Measurements from ENCODE around the gene ENTREP3. TPM values are rescaled to one million over a fixed set of nuclear protein-coding genes. Genes with fewer than 3 reads are reported as not detected.
A peak's percentile ranks its signal among the peaks of the same experiment; 100 is the strongest.
"Not testable (repeated sequence)": the region's sequence is repeated elsewhere in the genome, so short reads cannot be mapped to it uniquely, and the experiment has no call there.

The ENTREP3 gene
- total RNA-seq, 1 donor from 2014 or later: 14.8 TPM

GRCh38 chr1:155241841-155242264 lies 13.4 kb downstream of the ENTREP3 start:
- CTCF ChIA-PET: interaction anchor here (0.6 to 3.2 kb wide), 3 partner anchors 9 to 74 kb away, joined by 3 to 16 read pairs (median 3); partner anchors contain the start of gene FDPS
- TF ChIP-seq CTCF (IDR thresholded peaks at IDR 0.05): no peak
- DNase-seq (no peak), ATAC-seq (ENCODE audit: low read depth) (no peak)
- Mint-ChIP-seq H3K27me3 (peaks cover 2% of the 10 kb centered on the region), H3K4me1 (peaks cover 42% of the 10 kb centered on the region), H3K27ac (no peak overlapping the region), H3K36me3 (ENCODE audit: low read depth) (peaks cover 26% of the 10 kb centered on the region), H3K9me3 (no peaks in the 10 kb centered on the region), H3K4me3 (peak overlapping the region; percentile 11)
- intact Hi-C loops (cut with micrococcal nuclease): loop anchor here (5.0 kb wide), 1 partner anchor 35 kb away; the partner anchor contains the start of gene HCN3
- POLR2A ChIA-PET: interaction anchor here (0.5 to 1.8 kb wide), 5 partner anchors 9 to 284 kb away, joined by 3 to 10 read pairs (median 4); no protein-coding TSS in a partner anchor

DNA sequence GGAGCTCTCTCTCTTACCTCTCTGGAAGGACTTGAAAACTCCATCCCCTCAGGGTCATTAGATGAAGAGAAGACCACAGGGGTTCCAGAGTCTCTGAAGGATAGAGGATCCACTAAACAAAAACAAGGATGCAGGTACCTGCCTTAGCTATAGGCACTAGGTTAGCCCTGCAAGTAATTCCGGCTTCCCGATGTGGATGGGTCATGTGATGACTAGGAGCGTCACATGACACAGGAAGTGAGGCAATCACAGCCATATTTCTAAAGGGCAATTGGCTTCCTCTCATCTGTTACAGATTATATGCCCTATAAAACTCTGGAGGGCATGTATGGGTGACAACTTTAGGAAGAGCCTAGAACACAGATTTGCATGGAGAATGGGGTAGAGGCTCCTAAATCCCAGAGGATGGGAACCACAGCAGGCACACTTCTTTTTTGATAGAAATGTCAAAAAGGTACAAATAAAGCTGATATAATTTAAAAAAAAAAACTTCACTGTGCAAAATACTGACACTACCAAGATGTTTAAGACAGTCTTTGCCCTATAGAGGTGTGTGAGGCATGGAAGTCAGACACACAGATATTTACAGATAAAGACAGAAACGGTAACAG lies 14.1 kb downstream of the ENTREP3 start:
- Mint-ChIP-seq H3K27me3 (peaks cover 2% of the 10 kb centered on the region), H3K27ac (peak overlapping the region; percentile 81), H3K36me3 (ENCODE audit: low read depth) (peaks cover 33% of the 10 kb centered on the region), H3K9me3 (no peaks in the 10 kb centered on the region), H3K4me1 (peaks cover 42% of the 10 kb centered on the region), H3K4me3 (peak overlapping the region; percentile 87)
- CTCF ChIA-PET: interaction anchor here (1.1 to 3.2 kb wide), 3 partner anchors 9 to 74 kb away, joined by 3 to 16 read pairs (median 4); no protein-coding TSS in a partner anchor
- POLR2A ChIA-PET: interaction anchor here (0.5 to 1.8 kb wide), 5 partner anchors 10 to 221 kb away, joined by 3 to 10 read pairs (median 4); no protein-coding TSS in a partner anchor
- ATAC-seq (ENCODE audit: low read depth) (peak; percentile 11), DNase-seq (no peak)
- intact Hi-C loops (cut with micrococcal nuclease): loop anchor here (5.0 kb wide), 1 partner anchor 36 kb away; the partner anchor contains the start of gene HCN3
- TF ChIP-seq CTCF (IDR thresholded peaks at IDR 0.05): no peak

DNA sequence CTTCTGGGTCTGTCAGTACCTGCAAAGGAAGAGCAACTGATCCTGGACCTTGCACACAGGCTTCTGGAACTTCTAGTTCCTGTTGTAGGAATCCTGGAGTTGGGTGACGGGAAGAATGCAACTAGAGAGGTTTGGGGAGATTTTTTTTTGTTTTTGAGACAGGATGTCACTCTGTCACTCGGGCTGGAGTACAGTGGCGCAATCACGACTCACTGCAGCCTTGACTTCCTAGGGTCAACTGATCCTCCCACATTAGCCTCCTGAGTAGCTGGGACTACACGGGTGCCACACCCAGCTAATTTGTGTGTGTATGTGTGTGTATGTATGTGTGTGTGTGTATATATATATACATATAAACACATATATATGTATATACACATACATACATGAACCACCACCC lies 18.8 kb downstream of the ENTREP3 start:
- Mint-ChIP-seq H3K27me3 (no peaks in the 10 kb centered on the region), H3K4me1 (peaks cover 20% of the 10 kb centered on the region), H3K4me3 (no peak overlapping the region), H3K36me3 (ENCODE audit: low read depth) (peaks cover 38% of the 10 kb centered on the region), H3K27ac (no peak overlapping the region), H3K9me3 (no peaks in the 10 kb centered on the region)
- no peak for TF ChIP-seq CTCF (IDR thresholded peaks at IDR 0.05)
- ATAC-seq (ENCODE audit: low read depth) (no peak), DNase-seq (no peak)
- intact Hi-C loops (cut with micrococcal nuclease): no loop called here
- CTCF ChIA-PET: no interaction called here
- POLR2A ChIA-PET: no interaction called here

DNA sequence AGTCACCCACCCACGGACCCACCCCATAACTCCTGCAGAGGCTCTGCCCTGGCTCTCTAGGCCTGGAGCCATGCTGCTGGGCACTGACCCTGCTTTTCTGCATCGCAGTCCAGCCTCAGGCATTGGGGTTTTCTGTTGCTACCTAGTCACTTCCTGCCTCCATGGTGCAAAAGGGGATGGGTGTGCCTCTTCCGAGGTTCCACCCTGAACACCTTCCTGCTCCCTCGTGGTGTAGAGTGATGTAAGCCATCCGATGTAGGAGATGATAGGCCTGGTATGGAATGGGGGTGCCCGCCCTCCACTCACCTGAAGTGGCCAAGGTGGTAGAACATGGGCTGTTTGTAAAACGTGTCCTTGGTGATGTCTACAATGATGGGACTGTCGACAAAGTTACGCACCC lies 19.9 kb downstream of the ENTREP3 start:
- H3K36me3 Mint-ChIP-seq (ENCODE audit: low read depth): peaks cover 34% of the 10 kb centered on the region
- H3K4me3 Mint-ChIP-seq; H3K27me3 Mint-ChIP-seq; POLR2A ChIA-PET; H3K27ac Mint-ChIP-seq; CTCF ChIA-PET; H3K9me3 Mint-ChIP-seq; ATAC-seq (ENCODE audit: low read depth); H3K4me1 Mint-ChIP-seq; DNase-seq; intact Hi-C loops (cut with micrococcal nuclease): not testable (repeated sequence)

DNA sequence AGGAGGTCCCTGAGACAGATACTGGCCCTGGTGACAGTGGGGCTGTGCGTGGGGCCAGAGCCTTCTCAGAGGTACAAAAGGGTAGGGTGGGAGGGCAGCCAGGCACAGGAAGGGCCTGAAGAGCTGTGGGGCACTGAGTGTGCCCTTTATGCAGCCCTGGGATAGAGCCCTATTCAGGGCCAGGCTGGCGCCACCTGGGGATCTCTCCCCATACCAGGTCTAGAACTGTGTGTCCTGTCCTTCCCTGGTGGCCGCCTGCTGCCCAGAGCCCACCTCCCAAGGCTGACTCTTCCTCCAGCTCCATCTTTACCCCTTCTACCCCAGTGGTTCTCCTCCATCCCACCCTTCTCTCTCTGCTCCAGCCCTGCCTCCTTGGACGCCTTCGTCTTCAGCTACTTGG lies 21.8 kb downstream of the ENTREP3 start:
- CTCF ChIA-PET; intact Hi-C loops (cut with micrococcal nuclease); H3K4me3 Mint-ChIP-seq; H3K27ac Mint-ChIP-seq; H3K9me3 Mint-ChIP-seq; H3K4me1 Mint-ChIP-seq; POLR2A ChIA-PET; H3K27me3 Mint-ChIP-seq; DNase-seq; ATAC-seq (ENCODE audit: low read depth): not testable (repeated sequence)
- peaks cover 28% of the 10 kb centered on the region for H3K36me3 Mint-ChIP-seq (ENCODE audit: low read depth)

- H3K4me3 Mint-ChIP-seq; H3K27ac Mint-ChIP-seq; CTCF ChIA-PET; H3K4me1 Mint-ChIP-seq; H3K9me3 Mint-ChIP-seq; H3K27me3 Mint-ChIP-seq; ATAC-seq (ENCODE audit: low read depth); DNase-seq; intact Hi-C loops (cut with micrococcal nuclease): not testable (repeated sequence)
- peaks cover 19% of the 10 kb centered on the region for H3K36me3 Mint-ChIP-seq (ENCODE audit: low read depth)
- POLR2A ChIA-PET: interaction anchor here (0.5 kb wide), 1 partner anchor 26 kb away, joined by 3 read pairs; no protein-coding TSS in a partner anchor
These were observed 23.0 kb downstream of the ENTREP3 start for GRCh38 chr1:155232001-155232978.

DNA sequence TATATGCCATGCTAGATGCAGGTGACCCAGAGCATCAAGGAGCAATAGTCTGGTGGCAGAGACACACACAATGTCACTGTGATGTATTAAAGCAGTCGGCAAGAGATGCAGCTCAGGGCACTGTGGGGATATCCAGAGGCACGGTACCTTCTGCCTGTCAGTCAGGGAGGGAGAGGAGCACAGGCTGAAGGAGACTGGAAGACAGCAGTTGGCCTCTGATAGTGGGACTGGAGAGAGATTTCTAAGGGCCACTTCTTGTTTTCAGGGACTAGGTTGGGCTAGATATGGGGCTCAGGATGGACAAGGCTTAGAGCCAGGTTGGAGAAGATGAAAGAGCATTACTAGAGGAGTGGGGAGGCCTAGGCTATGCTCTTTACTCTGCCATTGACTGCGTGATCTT lies 24.0 kb downstream of the ENTREP3 start:
- H3K4me1 Mint-ChIP-seq: peaks cover 11% of the 10 kb centered on the region
- DNase-seq; H3K27ac Mint-ChIP-seq; H3K27me3 Mint-ChIP-seq; ATAC-seq (ENCODE audit: low read depth); CTCF ChIA-PET; intact Hi-C loops (cut with micrococcal nuclease); H3K9me3 Mint-ChIP-seq; H3K4me3 Mint-ChIP-seq; POLR2A ChIA-PET: not testable (repeated sequence)
- H3K36me3 Mint-ChIP-seq (ENCODE audit: low read depth): peaks cover 14% of the 10 kb centered on the region
